H1 (cell line): ENCODE measurements around the gene ANKRD17. TPM values are rescaled to one million over a fixed set of nuclear protein-coding genes. Genes with fewer than 3 reads are reported as not detected.

Source experiments
- polyA plus RNA-seq, 7 experiments: library from polyadenylated mRNA; depleted of rRNA in 3 of 7; stranded (reverse) in 5 of 7; unstranded in 2 of 7; fragments of >200 nt in 5 of 7; fragments of 200-250 nt in 2 of 7; gene quantifications; 1 replicate in 5 of 7; 2 replicates in 1 of 7; 4 replicates in 1 of 7; pipeline versions ENCODE4 v1.2.1 to v1.2.3, GENCODE V29; 2011 to 2013; ENCODE audit warnings: missing spikeins in 2 of 7, mixed read lengths in 2 of 7
- small RNA-seq: library from polyadenylated mRNA; stranded (forward); fragments of <200 nt; extraction: miRNeasy Mini kit (QIAGEN cat#:217004); gene quantifications from one replicate; pipeline ENCODE3, GENCODE V24; 2013; ENCODE audit not compliant: insufficient read depth
- total RNA-seq: library from RNA; stranded (reverse); fragmentation: NEBNext Ultra II Directional; extraction: Animal tissue kit (Norgen Biotek cat#: 25700); gene quantifications from 2 replicates; pipeline ENCODE4 v1.2.1, GENCODE V29; 2021

ANKRD17 gene
- total and polyA plus RNA-seq, 2 of the 8 experiments (the other 6 are each of a cell fraction or from before 2014, with no cell fraction given) = 42.4 to 93.7 TPM

Small RNA genes lying within 50 kb of the gene (small RNA-seq; reads per million reads assigned to genes)
- gene RF00334 = not detected
- gene RNU6ATAC5P = not detected

Other genes with a start within 250 kb of the ANKRD17 start
- gene COX18, start 189.1 kb downstream of the ANKRD17 start, total RNA-seq = 21.3 and 23.0 TPM in 2 replicates
- gene COX18, start 189.1 kb downstream of the ANKRD17 start, polyA plus RNA-seq (2011; rRNA removed) = 19.7 and 23.7 TPM in 2 replicates
- gene ALB, start 145.5 kb upstream of the ANKRD17 start, total RNA-seq = not detected in 2 replicates
- 0.12 and 0.13 TPM in 2 replicates for gene ALB, start 145.5 kb upstream of the ANKRD17 start, polyA plus RNA-seq (2011; rRNA removed)
- gene AFP, start 177.4 kb upstream of the ANKRD17 start, total RNA-seq = 9.9 and 10.4 TPM in 2 replicates
- 3.4 and 6.1 TPM in 2 replicates for gene AFP, start 177.4 kb upstream of the ANKRD17 start, polyA plus RNA-seq (2011; rRNA removed)
- not detected in 2 replicates for gene AFM, start 222.9 kb upstream of the ANKRD17 start, total RNA-seq
- not detected in 2 replicates for gene AFM, start 222.9 kb upstream of the ANKRD17 start, polyA plus RNA-seq (2011; rRNA removed)